ENCODE data around the gene RBM47.

- TF ChIP-seq CTCF (IDR thresholded peaks at IDR 0.05) (no peak), POLR2A (IDR thresholded peaks at IDR 0.05) (no peak)
Measured at GRCh38 chr4:40595981-40596380, 33.7 kb downstream of the RBM47 start.

Data from Peyer's patch (tissue), 4 donors.